WTC11 (cell line): ENCODE measurements around the gene HEY2. TPM values are rescaled to one million over a fixed set of nuclear protein-coding genes. Genes with fewer than 3 reads are reported as not detected.

ENCODE experiments used
- ATAC-seq: fragments of 200-7000 bp; cut with Tn5 transposase; 2 replicates; pipeline ENCODE4 v1.10.0; 2021; ENCODE audit warnings: mild to moderate bottlenecking, moderate library complexity
- CTCF ChIA-PET: fragments of 300-600 bp; sonication (Branson Sonifier 250); formaldehyde crosslinking; loops from one replicate; lab custom pipeline; 2021; ENCODE audit warnings: antibody characterized with exemption; lab: Charles Lee
- POLR2A ChIA-PET: fragments of 350-600 bp; sonication (Branson Sonifier 250); formaldehyde crosslinking; loops from one replicate; lab custom pipeline; 2021; ENCODE audit warnings: antibody characterized with exemption; lab: Charles Lee
- DNase-seq: peaks from one replicate; pipeline ENCODE4 v3.0.0; 2021; ENCODE audit warnings: low spot score
- H3K27ac Mint-ChIP-seq: 2 replicates; pipeline ENCODE4 v1.8.0; 2021; ENCODE audit warnings: mixed read lengths
- H3K27me3 Mint-ChIP-seq: 2 replicates; pipeline ENCODE4 v1.8.0; 2021; ENCODE audit warnings: low read depth, mild to moderate bottlenecking, moderate library complexity, mixed read lengths
- H3K36me3 Mint-ChIP-seq: 2 replicates; pipeline ENCODE4 v1.8.0; 2021; ENCODE audit warnings: mixed read lengths
- H3K4me1 Mint-ChIP-seq: 2 replicates; pipeline ENCODE4 v1.8.0; 2022; ENCODE audit warnings: mixed read lengths
- H3K4me3 Mint-ChIP-seq: 2 replicates; pipeline ENCODE4 v1.8.0; 2021; ENCODE audit warnings: mild to moderate bottlenecking, moderate library complexity, mixed read lengths
- H3K9me3 Mint-ChIP-seq: 2 replicates; pipeline ENCODE4 v1.8.0; 2021; ENCODE audit warnings: mixed read lengths
- ATF3 ChIP-seq: sonication (generic); formaldehyde crosslinking; conservative IDR thresholded peaks from 2 replicates; pipeline ENCODE4 v1.8.1; 2022; ENCODE audit warnings: mild to moderate bottlenecking, missing genetic modification reagents
- ELF4 ChIP-seq: sonication (generic); formaldehyde crosslinking; IDR thresholded peaks from 2 replicates; pipeline ENCODE4 v1.8.1; 2022; ENCODE audit warnings: low read depth, mild to moderate bottlenecking, moderate library complexity, missing genetic modification reagents
- ETV6 ChIP-seq: sonication (generic); formaldehyde crosslinking; IDR thresholded peaks from 2 replicates; pipeline ENCODE4 v1.8.1; 2022; ENCODE audit warnings: mild to moderate bottlenecking, missing genetic modification reagents
- FOXK1 ChIP-seq: sonication (generic); formaldehyde crosslinking; IDR thresholded peaks from 2 replicates; pipeline ENCODE4 v1.8.0; 2022; ENCODE audit warnings: mild to moderate bottlenecking, moderate library complexity, missing genetic modification reagents
- HMGXB4 ChIP-seq: sonication (generic); formaldehyde crosslinking; IDR thresholded peaks from 2 replicates; pipeline ENCODE4 v1.8.1; 2023; ENCODE audit warnings: mild to moderate bottlenecking, moderate library complexity, missing genetic modification reagents
- NFATC4 ChIP-seq: fragments of 250-450 bp; sonication (Bioruptor Pico); IDR thresholded peaks from 2 replicates; pipeline ENCODE4 v1.9.0; 2021; ENCODE audit warnings: mild to moderate bottlenecking
- NFYB ChIP-seq: sonication (generic); formaldehyde crosslinking; conservative IDR thresholded peaks from 2 replicates; pipeline ENCODE4 v1.8.0; 2022; ENCODE audit warnings: low read depth, missing genetic modification reagents
- NR2C2 ChIP-seq: sonication (generic); formaldehyde crosslinking; IDR thresholded peaks from 2 replicates; pipeline ENCODE4 v1.8.0; 2022; ENCODE audit warnings: mild to moderate bottlenecking, missing genetic modification reagents
- SMAD4 ChIP-seq: sonication (generic); formaldehyde crosslinking; IDR thresholded peaks from 2 replicates; pipeline ENCODE4 v1.8.0; 2022; ENCODE audit warnings: mild to moderate bottlenecking, missing genetic modification reagents
- TEAD1 ChIP-seq: sonication (generic); formaldehyde crosslinking; IDR thresholded peaks from 2 replicates; pipeline ENCODE4 v1.8.0; 2022; ENCODE audit warnings: mild to moderate bottlenecking, missing genetic modification reagents
- TP53 ChIP-seq: sonication (generic); formaldehyde crosslinking; IDR thresholded peaks from 2 replicates; pipeline ENCODE4 v1.8.1; 2023; ENCODE audit warnings: mild to moderate bottlenecking, missing genetic modification reagents
- ZNF317 ChIP-seq: sonication (generic); formaldehyde crosslinking; IDR thresholded peaks from 2 replicates; pipeline ENCODE4 v1.8.1; 2023; ENCODE audit warnings: low read depth, mild to moderate bottlenecking, moderate library complexity, missing genetic modification reagents, borderline replicate concordance
- ZNF396 ChIP-seq: fragments of 250-450 bp; sonication (Bioruptor Pico); IDR thresholded peaks from 2 replicates; pipeline ENCODE4 v1.8.0; 2021; ENCODE audit warnings: mild to moderate bottlenecking, moderate library complexity, borderline replicate concordance
- ZNF425 ChIP-seq: fragments of 250-450 bp; sonication (Bioruptor Pico); conservative IDR thresholded peaks from 2 replicates; pipeline ENCODE4 v1.9.0; 2021; ENCODE audit warnings: mild to moderate bottlenecking
- ZNF532 ChIP-seq: fragments of 250-450 bp; sonication (Bioruptor Pico); IDR thresholded peaks from 2 replicates; pipeline ENCODE4 v1.9.0; 2021; ENCODE audit warnings: mild to moderate bottlenecking, borderline replicate concordance
- total RNA-seq: library from RNA; stranded (reverse); gene quantifications from 3 replicates; pipeline ENCODE4 v1.2.3, GENCODE V29; 2021
- TF ChIP-seq, protein P1 (sequence below): fragments of 250-450 bp; sonication (Bioruptor Pico); IDR thresholded peaks from 2 replicates; pipeline ENCODE4 v1.8.0; 2021; ENCODE audit warnings: mild to moderate bottlenecking
- TF ChIP-seq, protein P2 (sequence below): fragments of 250-450 bp; sonication (Bioruptor Pico); IDR thresholded peaks from 2 replicates; pipeline ENCODE4 v1.9.0; 2021; ENCODE audit warnings: mild to moderate bottlenecking
- TF ChIP-seq, protein P3 (sequence below): sonication (generic); formaldehyde crosslinking; IDR thresholded peaks from 2 replicates; pipeline ENCODE4 v1.8.0; 2022; ENCODE audit warnings: mild to moderate bottlenecking, missing genetic modification reagents

Gene HEY2
- total RNA-seq, 1 experiment from 2014 or later = 10.6 TPM

- Mint-ChIP-seq H3K27ac (peak overlapping the region; percentile 99), H3K4me3 (peak overlapping the region; percentile 78), H3K4me1 (peaks cover 62% of the 10 kb centered on the region), H3K36me3 (no peaks in the 10 kb centered on the region), H3K9me3 (no peaks in the 10 kb centered on the region), H3K27me3 (peaks cover 28% of the 10 kb centered on the region)
- ChIA-PET CTCF (interaction anchor here (0.9 to 2.0 kb wide), 3 partner anchors 12 to 44 kb away, joined by 3 to 7 read pairs (median 6); partner anchors contain the start of gene NCOA7), POLR2A (interaction anchor here (1.4 kb wide), 1 partner anchor 162 kb away, joined by 3 read pairs; no protein-coding TSS in a partner anchor)
- ATAC-seq (peak; percentile 48), DNase-seq (peak; percentile 81)
- TF ChIP-seq FOXK1 (CRISPR knock-in tag) (peak; percentile 78; the same call in 1 of the 2 replicates), HMGXB4 (0 out of 2 replicates have a peak, but pooled peaks have one; percentile 33), TEAD1 (CRISPR knock-in tag) (peak; percentile 54; the same call in 1 of the 2 replicates), NFATC4 (CRISPR knock-in tag) (no peak), TP53 (CRISPR knock-in tag) (no peak), NFYB (CRISPR knock-in tag) (no peak), SMAD4 (CRISPR knock-in tag) (no peak), ZNF396 (CRISPR knock-in tag) (no peak), ATF3 (CRISPR knock-in tag) (no peak), ZNF317 (CRISPR knock-in tag) (no peak), ETV6 (CRISPR knock-in tag) (no peak), NR2C2 (CRISPR knock-in tag) (no peak), ZNF532 (CRISPR knock-in tag) (no peak), ZNF425 (no peak), ELF4 (CRISPR knock-in tag) (no peak)
- TF ChIP-seq, protein P1, sequence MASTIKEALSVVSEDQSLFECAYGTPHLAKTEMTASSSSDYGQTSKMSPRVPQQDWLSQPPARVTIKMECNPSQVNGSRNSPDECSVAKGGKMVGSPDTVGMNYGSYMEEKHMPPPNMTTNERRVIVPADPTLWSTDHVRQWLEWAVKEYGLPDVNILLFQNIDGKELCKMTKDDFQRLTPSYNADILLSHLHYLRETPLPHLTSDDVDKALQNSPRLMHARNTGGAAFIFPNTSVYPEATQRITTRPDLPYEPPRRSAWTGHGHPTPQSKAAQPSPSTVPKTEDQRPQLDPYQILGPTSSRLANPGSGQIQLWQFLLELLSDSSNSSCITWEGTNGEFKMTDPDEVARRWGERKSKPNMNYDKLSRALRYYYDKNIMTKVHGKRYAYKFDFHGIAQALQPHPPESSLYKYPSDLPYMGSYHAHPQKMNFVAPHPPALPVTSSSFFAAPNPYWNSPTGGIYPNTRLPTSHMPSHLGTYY (CRISPR knock-in tag) = no peak
- TF ChIP-seq, protein P2, sequence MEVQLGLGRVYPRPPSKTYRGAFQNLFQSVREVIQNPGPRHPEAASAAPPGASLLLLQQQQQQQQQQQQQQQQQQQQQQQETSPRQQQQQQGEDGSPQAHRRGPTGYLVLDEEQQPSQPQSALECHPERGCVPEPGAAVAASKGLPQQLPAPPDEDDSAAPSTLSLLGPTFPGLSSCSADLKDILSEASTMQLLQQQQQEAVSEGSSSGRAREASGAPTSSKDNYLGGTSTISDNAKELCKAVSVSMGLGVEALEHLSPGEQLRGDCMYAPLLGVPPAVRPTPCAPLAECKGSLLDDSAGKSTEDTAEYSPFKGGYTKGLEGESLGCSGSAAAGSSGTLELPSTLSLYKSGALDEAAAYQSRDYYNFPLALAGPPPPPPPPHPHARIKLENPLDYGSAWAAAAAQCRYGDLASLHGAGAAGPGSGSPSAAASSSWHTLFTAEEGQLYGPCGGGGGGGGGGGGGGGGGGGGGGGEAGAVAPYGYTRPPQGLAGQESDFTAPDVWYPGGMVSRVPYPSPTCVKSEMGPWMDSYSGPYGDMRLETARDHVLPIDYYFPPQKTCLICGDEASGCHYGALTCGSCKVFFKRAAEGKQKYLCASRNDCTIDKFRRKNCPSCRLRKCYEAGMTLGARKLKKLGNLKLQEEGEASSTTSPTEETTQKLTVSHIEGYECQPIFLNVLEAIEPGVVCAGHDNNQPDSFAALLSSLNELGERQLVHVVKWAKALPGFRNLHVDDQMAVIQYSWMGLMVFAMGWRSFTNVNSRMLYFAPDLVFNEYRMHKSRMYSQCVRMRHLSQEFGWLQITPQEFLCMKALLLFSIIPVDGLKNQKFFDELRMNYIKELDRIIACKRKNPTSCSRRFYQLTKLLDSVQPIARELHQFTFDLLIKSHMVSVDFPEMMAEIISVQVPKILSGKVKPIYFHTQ (CRISPR knock-in tag) = no peak
- TF ChIP-seq, protein P3, sequence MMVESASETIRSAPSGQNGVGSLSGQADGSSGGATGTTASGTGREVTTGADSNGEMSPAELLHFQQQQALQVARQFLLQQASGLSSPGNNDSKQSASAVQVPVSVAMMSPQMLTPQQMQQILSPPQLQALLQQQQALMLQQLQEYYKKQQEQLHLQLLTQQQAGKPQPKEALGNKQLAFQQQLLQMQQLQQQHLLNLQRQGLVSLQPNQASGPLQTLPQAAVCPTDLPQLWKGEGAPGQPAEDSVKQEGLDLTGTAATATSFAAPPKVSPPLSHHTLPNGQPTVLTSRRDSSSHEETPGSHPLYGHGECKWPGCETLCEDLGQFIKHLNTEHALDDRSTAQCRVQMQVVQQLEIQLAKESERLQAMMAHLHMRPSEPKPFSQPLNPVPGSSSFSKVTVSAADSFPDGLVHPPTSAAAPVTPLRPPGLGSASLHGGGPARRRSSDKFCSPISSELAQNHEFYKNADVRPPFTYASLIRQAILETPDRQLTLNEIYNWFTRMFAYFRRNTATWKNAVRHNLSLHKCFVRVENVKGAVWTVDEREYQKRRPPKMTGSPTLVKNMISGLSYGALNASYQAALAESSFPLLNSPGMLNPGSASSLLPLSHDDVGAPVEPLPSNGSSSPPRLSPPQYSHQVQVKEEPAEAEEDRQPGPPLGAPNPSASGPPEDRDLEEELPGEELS (CRISPR knock-in tag) = peak; percentile 40; the same call in 1 of the 2 replicates
Measured at GRCh38 chr6:125746731-125747588, 2.5 kb upstream of the HEY2 start.
